DND-41 (cell line): Measurements from ENCODE around the gene ARL5A.

Experiments
- ATAC-seq: fragments of 200-7000 bp; cut with Tn5 transposase; 3 replicates; pipeline ENCODE4 v1.9.1; 2021; ENCODE audit warnings: low read depth; ENCODE audit not compliant: insufficient read depth
- DNase-seq: peaks from one replicate; pipeline ENCODE4 v3.0.0-alpha.2; 2020
- H2AFZ ChIP-seq: 2 replicates; pipeline ENCODE4 v1.6.0; 2012; ENCODE audit warnings: low read depth, low read length
- H3K27ac ChIP-seq: 2 replicates; pipeline ENCODE4 v1.5.1; 2012; ENCODE audit warnings: low read length, inconsistent platforms
- H3K27me3 ChIP-seq: fragments of 200-600 bp; sonication (generic); 2 replicates; pipeline ENCODE4 v1.6.0; 2012; ENCODE audit warnings: low read length, mild to moderate bottlenecking, inconsistent platforms; ENCODE audit not compliant: insufficient read depth, poor library complexity
- H3K36me3 ChIP-seq: 2 replicates; pipeline ENCODE4 v1.5.1; 2012; ENCODE audit warnings: low read length, inconsistent platforms; ENCODE audit not compliant: insufficient read depth
- H3K4me1 ChIP-seq: 2 replicates; pipeline ENCODE4 v1.5.1; 2012; ENCODE audit warnings: mild to moderate bottlenecking, low read length; ENCODE audit not compliant: insufficient read depth
- H3K4me2 ChIP-seq: 2 replicates; pipeline ENCODE4 v1.6.0; 2012; ENCODE audit warnings: mild to moderate bottlenecking, moderate library complexity, low read length, inconsistent platforms; ENCODE audit not compliant: insufficient read depth
- H3K4me3 ChIP-seq, 2 experiments: fragments of 200-600 bp in 1 of 2; shearing (Covaris generic) in 1 of 2; 2 replicates each; pipeline ENCODE4 v1.5.1; 2012 to 2016; ENCODE audit warnings: inconsistent platforms in 2 of 2, low read length in 2 of 2, mild to moderate bottlenecking in 2 of 2, low read depth in 1 of 2, moderate library complexity in 1 of 2
- H3K79me2 ChIP-seq: 2 replicates; pipeline ENCODE4 v1.6.0; 2012; ENCODE audit warnings: low read length, inconsistent platforms; ENCODE audit not compliant: insufficient read depth
- H3K9ac ChIP-seq: 2 replicates; pipeline ENCODE4 v1.6.0; 2012; ENCODE audit warnings: low read depth, mild to moderate bottlenecking, inconsistent platforms, low read length, moderate library complexity
- H3K9me3 ChIP-seq: 2 replicates; pipeline ENCODE4 v1.5.1; 2012; ENCODE audit warnings: low read length, moderate library complexity, mild to moderate bottlenecking, inconsistent platforms; ENCODE audit not compliant: insufficient read depth, severe bottlenecking
- H4K20me1 ChIP-seq: 2 replicates; pipeline ENCODE4 v1.6.0; 2012; ENCODE audit warnings: low read length; ENCODE audit not compliant: insufficient read depth
- EZH2 ChIP-seq: IDR thresholded peaks from 3 replicates; pipeline ENCODE4 v1.6.1; 2012; ENCODE audit warnings: borderline replicate concordance, low read depth, mild to moderate bottlenecking, moderate library complexity, low read length, inconsistent platforms; ENCODE audit not compliant: severe bottlenecking
- TF ChIP-seq, protein P1 (sequence below): IDR thresholded peaks from 2 replicates; pipeline ENCODE4 v1.5.1; 2012; ENCODE audit warnings: borderline replicate concordance, low read length, moderate library complexity, mild to moderate bottlenecking; ENCODE audit not compliant: poor library complexity, severe bottlenecking; ENCODE audit errors: extremely low read depth

Gene ARL5A

DNA sequence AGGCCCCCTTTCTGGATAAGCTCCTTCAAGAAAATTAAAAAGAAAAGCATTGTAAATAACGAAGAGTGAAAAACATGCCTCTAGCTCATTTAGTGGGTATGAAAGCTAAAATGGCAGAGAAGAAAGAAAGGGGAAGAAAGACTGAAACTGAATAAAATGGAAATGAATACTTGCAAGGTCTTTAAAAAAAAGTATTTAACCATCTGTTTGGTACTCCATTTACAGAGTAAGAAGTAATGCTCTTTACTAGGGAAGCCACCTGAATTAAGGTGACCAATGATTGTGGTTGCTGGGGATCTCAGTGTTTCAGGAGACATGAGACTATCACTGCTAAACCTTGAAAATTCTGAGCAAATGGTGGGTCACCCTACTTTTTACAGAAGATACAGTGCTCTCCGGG, 17.7 kb upstream of the ARL5A start:
- H4K20me1 ChIP-seq = no peaks in the 10 kb centered on the region
- no peak overlapping the region for H3K9ac ChIP-seq
- H3K79me2 ChIP-seq = no peaks in the 10 kb centered on the region
- ATAC-seq (no peak), DNase-seq (no peak)
- H3K4me1 ChIP-seq = no peaks in the 10 kb centered on the region
- no peaks in the 10 kb centered on the region for H3K36me3 ChIP-seq
- H3K27ac ChIP-seq = no peak overlapping the region
- H2AFZ ChIP-seq = no peak overlapping the region
- H3K9me3 ChIP-seq = no peaks in the 10 kb centered on the region
- no peak overlapping the region for H3K4me2 ChIP-seq
- peaks cover 2% of the 10 kb centered on the region for H3K27me3 ChIP-seq
- no peak overlapping the region for H3K4me3 ChIP-seq
- no peak for TF ChIP-seq EZH2
- TF ChIP-seq, protein P1, sequence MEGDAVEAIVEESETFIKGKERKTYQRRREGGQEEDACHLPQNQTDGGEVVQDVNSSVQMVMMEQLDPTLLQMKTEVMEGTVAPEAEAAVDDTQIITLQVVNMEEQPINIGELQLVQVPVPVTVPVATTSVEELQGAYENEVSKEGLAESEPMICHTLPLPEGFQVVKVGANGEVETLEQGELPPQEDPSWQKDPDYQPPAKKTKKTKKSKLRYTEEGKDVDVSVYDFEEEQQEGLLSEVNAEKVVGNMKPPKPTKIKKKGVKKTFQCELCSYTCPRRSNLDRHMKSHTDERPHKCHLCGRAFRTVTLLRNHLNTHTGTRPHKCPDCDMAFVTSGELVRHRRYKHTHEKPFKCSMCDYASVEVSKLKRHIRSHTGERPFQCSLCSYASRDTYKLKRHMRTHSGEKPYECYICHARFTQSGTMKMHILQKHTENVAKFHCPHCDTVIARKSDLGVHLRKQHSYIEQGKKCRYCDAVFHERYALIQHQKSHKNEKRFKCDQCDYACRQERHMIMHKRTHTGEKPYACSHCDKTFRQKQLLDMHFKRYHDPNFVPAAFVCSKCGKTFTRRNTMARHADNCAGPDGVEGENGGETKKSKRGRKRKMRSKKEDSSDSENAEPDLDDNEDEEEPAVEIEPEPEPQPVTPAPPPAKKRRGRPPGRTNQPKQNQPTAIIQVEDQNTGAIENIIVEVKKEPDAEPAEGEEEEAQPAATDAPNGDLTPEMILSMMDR = no peak

DNA sequence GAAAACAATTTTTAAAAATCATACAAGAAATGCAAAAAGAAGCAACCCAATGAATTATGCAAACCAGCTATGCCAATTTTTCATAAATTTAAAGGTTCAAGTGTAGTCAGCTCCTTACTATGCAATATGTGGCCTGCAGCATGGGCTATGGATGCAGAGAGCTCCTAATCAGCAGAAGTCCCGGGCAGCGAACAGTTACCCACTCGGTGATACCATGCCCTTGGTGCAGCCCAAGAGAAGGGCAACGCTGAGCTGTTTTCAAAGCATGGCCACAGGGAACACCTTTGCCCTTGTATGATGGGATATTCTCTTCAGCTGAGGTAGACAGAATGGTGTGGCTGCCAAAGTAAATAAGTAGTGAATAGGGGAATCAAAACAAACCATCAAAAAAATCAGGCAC, 17.3 kb upstream of the ARL5A start:
- Histone ChIP-seq H3K4me3 (no peak overlapping the region), H3K4me1 (no peaks in the 10 kb centered on the region), H2AFZ (no peak overlapping the region), H3K9ac (no peak overlapping the region), H3K27me3 (no peaks in the 10 kb centered on the region), H3K9me3 (no peaks in the 10 kb centered on the region), H3K79me2 (no peaks in the 10 kb centered on the region), H3K27ac (no peak overlapping the region), H3K4me2 (no peak overlapping the region), H4K20me1 (no peaks in the 10 kb centered on the region), H3K36me3 (no peaks in the 10 kb centered on the region)
- DNase-seq (no peak), ATAC-seq (no peak)
- TF ChIP-seq EZH2 = no peak
- TF ChIP-seq, protein P1 = no peak

DNA sequence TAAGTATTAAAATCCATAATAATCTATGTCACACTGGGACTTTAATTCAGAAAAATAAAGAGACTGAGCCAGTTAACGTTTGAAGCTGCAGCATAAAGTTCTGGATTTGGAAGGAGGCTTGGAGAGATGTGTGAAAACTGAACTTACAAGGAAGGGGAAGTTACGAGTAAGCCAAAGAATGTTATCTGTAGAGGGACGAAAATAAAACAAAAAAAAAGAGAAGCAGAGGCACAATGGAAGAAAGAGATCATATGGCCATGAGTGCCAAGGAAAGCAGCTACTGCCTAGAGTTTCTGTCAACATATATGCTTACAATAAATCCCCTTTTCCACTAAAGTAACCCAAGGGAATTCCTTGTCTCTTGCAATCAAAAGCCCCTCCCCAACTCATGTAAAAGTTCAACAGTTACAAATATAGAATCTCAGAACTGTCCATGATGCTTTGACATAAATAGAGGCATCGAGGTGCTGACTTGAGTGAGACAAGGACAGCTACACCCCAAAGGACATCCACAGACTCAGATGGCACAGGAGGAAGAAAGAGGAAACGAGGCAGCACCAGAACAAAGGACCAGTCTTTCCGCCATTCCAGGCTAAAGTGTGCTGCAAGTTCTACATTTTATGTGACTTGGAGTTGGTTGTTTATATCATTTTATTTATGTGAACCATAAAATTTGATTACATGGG, 16.1 kb upstream of the ARL5A start:
- ATAC-seq = no peak
- H3K9me3 ChIP-seq = no peaks in the 10 kb centered on the region
- no peaks in the 10 kb centered on the region for H4K20me1 ChIP-seq
- H3K79me2 ChIP-seq = no peaks in the 10 kb centered on the region
- H3K9ac ChIP-seq = no peak overlapping the region
- no peaks in the 10 kb centered on the region for H3K27me3 ChIP-seq
- no peak overlapping the region for H3K27ac ChIP-seq
- H3K4me1 ChIP-seq = no peaks in the 10 kb centered on the region
- no peaks in the 10 kb centered on the region for H3K36me3 ChIP-seq
- H3K4me2 ChIP-seq = no peak overlapping the region
- no peak overlapping the region for H3K4me3 ChIP-seq
- DNase-seq = no peak
- TF ChIP-seq, protein P1 = no peak
- TF ChIP-seq EZH2 = no peak
- no peak overlapping the region for H2AFZ ChIP-seq

DNA sequence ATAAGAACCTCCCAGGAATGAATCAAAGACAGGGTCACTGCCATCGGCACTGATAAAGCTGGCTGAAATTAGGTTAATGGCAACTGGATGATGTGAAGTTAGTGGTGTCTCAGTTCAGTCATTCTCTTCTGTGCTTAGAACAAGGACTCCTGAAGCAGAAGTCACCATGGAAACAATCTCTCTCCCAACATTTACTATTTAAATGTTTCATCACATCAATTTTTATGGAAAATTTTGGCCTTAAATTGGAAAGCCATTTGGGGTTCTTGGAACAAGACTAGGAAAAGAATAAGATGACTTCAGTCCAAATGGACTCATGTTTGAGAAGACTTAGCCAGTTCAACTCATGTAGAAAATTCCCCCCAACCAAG, 15.5 kb upstream of the ARL5A start:
- H3K27ac ChIP-seq = no peak overlapping the region
- DNase-seq = no peak
- no peak overlapping the region for H3K4me2 ChIP-seq
- H3K9me3 ChIP-seq = no peaks in the 10 kb centered on the region
- H3K79me2 ChIP-seq = no peaks in the 10 kb centered on the region
- no peaks in the 10 kb centered on the region for H4K20me1 ChIP-seq
- no peaks in the 10 kb centered on the region for H3K4me1 ChIP-seq
- TF ChIP-seq EZH2 = no peak
- TF ChIP-seq, protein P1 = no peak
- no peak overlapping the region for H2AFZ ChIP-seq
- H3K9ac ChIP-seq = no peak overlapping the region
- no peak overlapping the region for H3K4me3 ChIP-seq
- H3K36me3 ChIP-seq = no peaks in the 10 kb centered on the region
- H3K27me3 ChIP-seq = no peaks in the 10 kb centered on the region
- no peak for ATAC-seq
